Mucosa of gallbladder (tissue), 1 donor: ENCODE measurements around the gene LARP1. TPM values are rescaled to one million over a fixed set of nuclear protein-coding genes. Genes with fewer than 3 reads are reported as not detected.
"Not testable (repeated sequence)": the region's sequence is repeated elsewhere in the genome, so short reads cannot be mapped to it uniquely, and the experiment has no call there.

Experiments
- DNase-seq: peaks from one replicate; pipeline ENCODE4 v3.0.0-alpha.2; 2020; ENCODE audit warnings: low spot score
- total RNA-seq: library from RNA; stranded (reverse); gene quantifications from one replicate; pipeline ENCODE4 v1.2.1, GENCODE V29; 2021
- donor health status: DM: no; HTN: no; CAD: no.

LARP1 gene
- total RNA-seq, 1 donor from 2014 or later, result 190 TPM

- no peak for DNase-seq
Measured at GRCh38 chr5:154734370-154735248, 20.6 kb upstream of the LARP1 start.

GRCh38 chr5:154735362-154735761 lies 19.8 kb upstream of the LARP1 start:
- DNase-seq, result not testable (repeated sequence)

- DNase-seq, result not testable (repeated sequence)
Measured at GRCh38 chr5:154736372-154736771, 18.8 kb upstream of the LARP1 start.

- no peak for DNase-seq
Measured at GRCh38 chr5:154737667-154738320, 17.4 kb upstream of the LARP1 start.

- peak; percentile 45 for DNase-seq
Measured at GRCh38 chr5:154740483-154740882, 14.7 kb upstream of the LARP1 start.

GRCh38 chr5:154740957-154741356 lies 14.2 kb upstream of the LARP1 start:
- no peak for DNase-seq

GRCh38 chr5:154741415-154741814 lies 13.8 kb upstream of the LARP1 start:
- no peak for DNase-seq

GRCh38 chr5:154743812-154744211 lies 11.4 kb upstream of the LARP1 start:
- DNase-seq, result no peak

- no peak for DNase-seq
Measured at GRCh38 chr5:154745349-154745748, 9.8 kb upstream of the LARP1 start.

GRCh38 chr5:154749491-154749890 lies 5.7 kb upstream of the LARP1 start:
- no peak for DNase-seq

GRCh38 chr5:154750641-154751040 lies 4.5 kb upstream of the LARP1 start:
- DNase-seq, result not testable (repeated sequence)

GRCh38 chr5:154751854-154752253 lies 3.3 kb upstream of the LARP1 start:
- no peak for DNase-seq

GRCh38 chr5:154753792-154754191 lies 1.4 kb upstream of the LARP1 start:
- DNase-seq, result peak; percentile 74

GRCh38 chr5:154754460-154755360 lies 467 bp upstream of the LARP1 start:
- DNase-seq, result peak; percentile 99

- DNase-seq, result peak; percentile 23
Measured at GRCh38 chr5:154756009-154756867, 1.1 kb downstream of the LARP1 start.

GRCh38 chr5:154756868-154757813 lies 2.0 kb downstream of the LARP1 start:
- peak; percentile 41 for DNase-seq

- peak; percentile 44 for DNase-seq
Measured at GRCh38 chr5:154757814-154758406, 2.7 kb downstream of the LARP1 start.

- DNase-seq, result no peak
Measured at GRCh38 chr5:154758493-154758892, 3.3 kb downstream of the LARP1 start.

GRCh38 chr5:154758977-154759376 lies 3.8 kb downstream of the LARP1 start:
- DNase-seq, result no peak
